ENCODE measurements around the gene APCDD1L. TPM values are rescaled to one million over a fixed set of nuclear protein-coding genes. Genes with fewer than 3 reads are reported as not detected.

Gene APCDD1L
- total RNA-seq, 4 donors from 2014 or later: 0.07 to 0.22 TPM; not detected in 2

DNA sequence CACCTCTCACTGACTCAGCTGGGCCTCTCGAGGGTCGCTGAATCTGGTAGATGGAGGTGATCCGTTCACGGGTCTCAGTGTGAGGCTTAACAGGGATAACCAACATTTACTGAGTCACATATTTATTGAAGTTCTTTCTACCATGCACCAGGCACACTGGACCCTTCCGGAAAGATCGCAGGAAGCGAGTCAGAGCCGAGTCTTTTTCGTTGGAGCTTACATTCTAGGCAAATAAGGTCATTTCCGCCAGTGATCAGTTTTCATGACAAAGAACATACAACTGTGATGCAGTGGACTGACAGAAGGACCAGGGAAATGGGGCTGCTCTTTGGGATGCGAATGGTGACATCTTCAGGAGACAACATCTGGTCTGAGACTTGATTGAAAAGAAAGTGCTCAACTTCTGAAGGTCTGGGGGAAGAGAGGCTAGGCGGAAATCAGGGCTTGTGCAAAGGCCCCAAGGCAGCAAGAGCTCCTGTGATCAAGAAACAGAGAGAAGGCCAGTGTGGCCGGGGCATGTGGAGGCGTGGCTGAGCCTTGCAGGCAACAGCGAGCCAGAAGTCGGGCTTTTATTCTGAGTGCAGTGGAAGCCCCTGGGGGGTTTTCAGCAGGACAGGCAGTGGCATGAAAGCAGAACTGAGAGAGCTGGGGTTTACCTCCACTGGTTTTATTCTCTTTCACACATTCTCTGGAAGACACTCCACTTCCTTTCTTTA, 56.7 kb downstream of the APCDD1L start:
- H3K36me3 ChIP-seq: no peaks in the 10 kb centered on the region
- H3K4me3 ChIP-seq: no peak overlapping the region
- ATAC-seq (no peak), DNase-seq (no peak)
- intact Hi-C loops (cut with DNase I; ENCODE audit: low total_unique reads): no loop called here
- in situ Hi-C loops (cut with MboI; ENCODE audit: low sequenced_read_pairs in 4 of 4): no loop called here
- no peak overlapping the region for H3K27ac ChIP-seq
- no peaks in the 10 kb centered on the region for H3K4me1 ChIP-seq
- H3K9me3 ChIP-seq: no peaks in the 10 kb centered on the region
- no peaks in the 10 kb centered on the region for H3K27me3 ChIP-seq
- TF ChIP-seq POLR2A (IDR thresholded peaks at IDR 0.05): no peak

DNA sequence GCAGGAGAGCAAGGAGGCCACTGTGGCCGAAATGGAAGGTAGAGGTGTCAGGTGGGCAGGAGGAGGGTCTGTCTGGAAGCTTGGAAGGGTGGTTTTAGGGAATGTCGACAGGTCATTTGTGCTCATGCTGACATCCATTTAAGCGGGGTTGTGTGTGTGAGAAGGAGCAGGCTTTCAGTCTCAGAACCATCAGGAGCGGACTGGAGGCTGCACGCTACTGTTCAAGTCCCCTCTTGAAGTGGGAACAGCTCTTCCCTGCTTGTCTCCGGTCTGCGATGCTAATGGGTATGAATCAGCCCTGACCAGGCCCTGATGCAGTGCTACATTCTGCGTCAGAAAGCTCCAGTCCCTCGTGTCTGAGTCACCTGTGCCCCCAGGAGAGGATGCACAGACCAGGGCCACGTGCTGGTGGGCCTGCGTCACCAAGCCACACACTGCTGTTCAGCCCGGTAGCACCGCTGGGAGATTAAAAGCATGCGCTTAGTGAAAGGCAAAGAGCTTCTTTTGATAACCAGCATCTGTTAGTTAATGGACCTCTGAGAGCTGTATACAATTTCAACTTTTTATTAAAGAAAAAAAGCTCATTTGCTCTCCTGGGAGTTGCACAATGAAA, 58.0 kb downstream of the APCDD1L start:
- intact Hi-C loops (cut with DNase I; ENCODE audit: low total_unique reads): no loop called here
- no peak for TF ChIP-seq POLR2A (IDR thresholded peaks at IDR 0.05)
- TF ChIP-seq, protein P1, sequence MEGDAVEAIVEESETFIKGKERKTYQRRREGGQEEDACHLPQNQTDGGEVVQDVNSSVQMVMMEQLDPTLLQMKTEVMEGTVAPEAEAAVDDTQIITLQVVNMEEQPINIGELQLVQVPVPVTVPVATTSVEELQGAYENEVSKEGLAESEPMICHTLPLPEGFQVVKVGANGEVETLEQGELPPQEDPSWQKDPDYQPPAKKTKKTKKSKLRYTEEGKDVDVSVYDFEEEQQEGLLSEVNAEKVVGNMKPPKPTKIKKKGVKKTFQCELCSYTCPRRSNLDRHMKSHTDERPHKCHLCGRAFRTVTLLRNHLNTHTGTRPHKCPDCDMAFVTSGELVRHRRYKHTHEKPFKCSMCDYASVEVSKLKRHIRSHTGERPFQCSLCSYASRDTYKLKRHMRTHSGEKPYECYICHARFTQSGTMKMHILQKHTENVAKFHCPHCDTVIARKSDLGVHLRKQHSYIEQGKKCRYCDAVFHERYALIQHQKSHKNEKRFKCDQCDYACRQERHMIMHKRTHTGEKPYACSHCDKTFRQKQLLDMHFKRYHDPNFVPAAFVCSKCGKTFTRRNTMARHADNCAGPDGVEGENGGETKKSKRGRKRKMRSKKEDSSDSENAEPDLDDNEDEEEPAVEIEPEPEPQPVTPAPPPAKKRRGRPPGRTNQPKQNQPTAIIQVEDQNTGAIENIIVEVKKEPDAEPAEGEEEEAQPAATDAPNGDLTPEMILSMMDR (IDR thresholded peaks at IDR 0.05 in 4 of 5, conservative IDR thresholded peaks at IDR 0.05 in 1 of 5): no peak
- Histone ChIP-seq H3K27me3 (no peaks in the 10 kb centered on the region), H3K4me3 (no peak overlapping the region), H3K9me3 (no peaks in the 10 kb centered on the region), H3K4me1 (no peaks in the 10 kb centered on the region), H3K36me3 (peaks cover 0 to under 1% of the 10 kb centered on the region in 2 donors), H3K27ac (no peak overlapping the region)
- in situ Hi-C loops (cut with MboI; ENCODE audit: low sequenced_read_pairs in 4 of 4): no loop called here
- DNase-seq (no peak), ATAC-seq (no peak)

DNA sequence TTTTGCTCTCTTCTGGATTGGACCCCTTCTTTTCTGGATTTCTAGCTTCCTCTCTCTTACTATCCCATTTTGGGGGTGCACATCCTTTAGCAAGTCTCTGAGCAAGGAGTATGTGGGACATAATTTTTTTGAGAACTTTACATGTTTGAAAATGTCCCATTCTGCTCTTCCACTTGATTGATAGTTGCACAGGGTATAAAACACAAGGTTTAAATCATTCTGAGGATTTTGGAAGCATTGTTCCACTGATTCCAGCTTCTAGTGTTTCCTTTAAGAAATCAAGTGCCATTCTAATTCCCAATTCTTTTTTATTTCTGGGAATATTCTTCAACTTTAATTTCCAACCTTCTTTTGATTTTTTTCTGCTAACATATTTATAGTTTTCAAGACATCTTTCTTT, 60.7 kb downstream of the APCDD1L start:
- no peak for TF ChIP-seq POLR2A (IDR thresholded peaks at IDR 0.05)
- TF ChIP-seq, protein P1 (IDR thresholded peaks at IDR 0.05 in 4 of 5, conservative IDR thresholded peaks at IDR 0.05 in 1 of 5): no peak
- intact Hi-C loops (cut with DNase I; ENCODE audit: low total_unique reads): no loop called here

DNA sequence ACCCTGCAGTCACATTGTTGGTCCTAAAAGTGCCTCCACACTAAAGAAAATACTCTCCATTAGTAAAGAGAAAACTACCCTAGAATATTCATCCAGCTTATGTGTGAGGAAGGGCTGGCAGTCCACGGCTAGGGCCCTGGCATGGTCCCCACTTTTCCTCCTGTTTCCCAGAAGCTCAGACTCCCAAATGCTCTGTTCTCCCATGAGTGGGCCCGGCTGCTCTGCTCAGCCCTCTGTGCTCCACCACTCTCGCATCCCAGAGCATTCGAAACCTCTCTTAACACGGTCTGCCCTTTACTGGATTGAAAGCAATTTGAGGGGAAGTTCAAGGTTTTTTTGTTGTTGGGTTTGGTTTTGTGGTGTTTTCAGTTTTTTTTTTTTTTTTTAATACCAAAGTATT, 61.8 kb downstream of the APCDD1L start:
- DNase-seq: no peak
- no peak for ATAC-seq
- intact Hi-C loops (cut with DNase I; ENCODE audit: low total_unique reads) (no loop called here), in situ Hi-C loops (cut with MboI; ENCODE audit: low sequenced_read_pairs in 4 of 4) (no loop called here)
- H3K4me3 ChIP-seq: no peak overlapping the region
- H3K27ac ChIP-seq: no peak overlapping the region
- H3K4me1 ChIP-seq: no peaks in the 10 kb centered on the region
- TF ChIP-seq, protein P1 (IDR thresholded peaks at IDR 0.05 in 4 of 5, conservative IDR thresholded peaks at IDR 0.05 in 1 of 5): no peak
- no peak for TF ChIP-seq POLR2A (IDR thresholded peaks at IDR 0.05)
- peaks cover 0 to 6% of the 10 kb centered on the region in 2 donors for H3K36me3 ChIP-seq
- H3K27me3 ChIP-seq: no peaks in the 10 kb centered on the region
- H3K9me3 ChIP-seq: no peaks in the 10 kb centered on the region

More for the DNA sequence above, 60.7 kb downstream of the APCDD1L start:
- ATAC-seq (no peak), DNase-seq (no peak)
- in situ Hi-C loops (cut with MboI; ENCODE audit: low sequenced_read_pairs in 4 of 4): no loop called here
- no peaks in the 10 kb centered on the region for H3K27me3 ChIP-seq
- H3K36me3 ChIP-seq: peaks cover 0 to 6% of the 10 kb centered on the region in 2 donors
- H3K4me3 ChIP-seq: no peak overlapping the region
- no peaks in the 10 kb centered on the region for H3K4me1 ChIP-seq
- H3K27ac ChIP-seq: no peak overlapping the region
- H3K9me3 ChIP-seq: no peaks in the 10 kb centered on the region

DNA sequence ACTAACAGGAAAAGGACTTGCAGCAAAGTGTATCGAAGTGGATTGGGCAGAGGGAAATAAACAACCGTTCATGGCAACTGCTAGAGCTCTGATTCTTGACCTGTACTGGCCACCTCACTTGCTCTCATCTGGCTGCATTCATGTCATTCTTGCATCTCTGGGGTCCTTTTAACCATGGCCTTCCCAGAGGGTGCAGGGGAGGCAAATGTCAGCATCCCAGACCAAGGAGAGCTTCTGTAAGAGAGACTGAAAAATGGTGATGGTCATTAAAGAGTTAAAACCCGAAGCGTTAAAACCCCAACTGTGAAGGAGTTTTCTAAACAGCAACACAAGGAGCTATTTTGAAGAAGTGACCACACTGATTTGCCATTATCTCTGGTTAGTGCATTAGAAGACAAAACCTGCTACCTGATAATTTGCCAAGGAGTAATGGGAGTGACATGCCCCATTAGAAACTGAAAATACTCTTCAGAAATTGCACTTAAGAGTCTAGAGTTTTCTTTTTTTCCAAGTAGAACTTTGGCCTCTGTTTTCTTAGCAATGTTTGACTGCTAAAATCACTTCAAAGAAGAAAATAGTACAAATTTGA, 62.4 kb downstream of the APCDD1L start:
- Histone ChIP-seq H3K27ac (no peak overlapping the region), H3K4me1 (no peaks in the 10 kb centered on the region), H3K9me3 (no peaks in the 10 kb centered on the region), H3K4me3 (no peak overlapping the region), H3K27me3 (no peaks in the 10 kb centered on the region), H3K36me3 (peaks cover 0 to 6% of the 10 kb centered on the region in 2 donors)
- in situ Hi-C loops (cut with MboI; ENCODE audit: low sequenced_read_pairs in 4 of 4): no loop called here
- intact Hi-C loops (cut with DNase I; ENCODE audit: low total_unique reads): no loop called here
- DNase-seq (no peak), ATAC-seq (no peak)
- TF ChIP-seq, protein P1 (IDR thresholded peaks at IDR 0.05 in 4 of 5, conservative IDR thresholded peaks at IDR 0.05 in 1 of 5): no peak
- TF ChIP-seq POLR2A (IDR thresholded peaks at IDR 0.05): no peak

Measured in gastrocnemius medialis (tissue), 4 donors.